Body of pancreas (tissue), 4 donors: ENCODE data around the gene RPL41.

Experiments used
- CTCF ChIP-seq, 7 experiments: fragments of 450-650 bp in 4 of 7; fragments of 200-600 bp in 3 of 7; sonication (generic) in 3 of 7; IDR thresholded peaks; one replicate each; pipeline ENCODE4 v1.5.1; 2016 to 2019; ENCODE audit warnings: antibody characterized with exemption in 7 of 7
- POLR2A ChIP-seq, 3 donors: fragments of 450-650 bp; IDR thresholded peaks; one replicate each; pipeline ENCODE4 v1.6.1; 2016; ENCODE audit warnings: antibody characterized with exemption in 3 of 3, mild to moderate bottlenecking in 2 of 3

GRCh38 chr12:56143870-56144269, 27.4 kb downstream of the RPL41 start:
- TF ChIP-seq POLR2A (IDR thresholded peaks at IDR 0.05), result no peak
- TF ChIP-seq CTCF (IDR thresholded peaks at IDR 0.05), result no peak
